Upper lobe of left lung (tissue), 4 donors: ENCODE measurements around the gene MARK2.

Experiments used
- CTCF ChIP-seq, 6 experiments: fragments of 450-650 bp in 4 of 6; fragments of 200-600 bp in 2 of 6; sonication (generic) in 2 of 6; IDR thresholded peaks; one replicate each; pipeline ENCODE4 v1.5.1; 2016 to 2019; ENCODE audit warnings: antibody characterized with exemption in 6 of 6
- EP300 ChIP-seq, 4 donors: sonication (generic); formaldehyde crosslinking; IDR thresholded peaks; one replicate each; pipeline ENCODE4 v1.5.1; 2017; ENCODE audit warnings: antibody characterized with exemption in 4 of 4, control low read depth in 2 of 4
- POLR2A ChIP-seq, 4 donors: fragments of 450-650 bp; IDR thresholded peaks; one replicate each; pipeline ENCODE4 v1.5.1; 2016 to 2017; ENCODE audit warnings: antibody characterized with exemption in 4 of 4, mild to moderate bottlenecking in 2 of 4
- POLR2AphosphoS5 ChIP-seq, 2 donors: sonication (generic); formaldehyde crosslinking; IDR thresholded peaks; one replicate each; pipeline ENCODE4 v1.5.1; 2017; ENCODE audit warnings: antibody characterized with exemption in 2 of 2

- TF ChIP-seq CTCF (IDR thresholded peaks at IDR 0.05) (no peak), POLR2A (IDR thresholded peaks at IDR 0.05) (no peak), POLR2AphosphoS5 (IDR thresholded peaks at IDR 0.05) (no peak), EP300 (IDR thresholded peaks at IDR 0.05) (no peak)
Observed at GRCh38 chr11:63892228-63892627, 53.3 kb downstream of the MARK2 start.
